LNCAP (cell line): ENCODE data around the gene PPM1L.

Source experiments
- TF ChIP-seq, protein P1 (sequence below): fragments of 450-650 bp; IDR thresholded peaks from 2 replicates; pipeline ENCODE4 v1.5.1; 2017; ENCODE audit warnings: mild to moderate bottlenecking

PPM1L gene

DNA sequence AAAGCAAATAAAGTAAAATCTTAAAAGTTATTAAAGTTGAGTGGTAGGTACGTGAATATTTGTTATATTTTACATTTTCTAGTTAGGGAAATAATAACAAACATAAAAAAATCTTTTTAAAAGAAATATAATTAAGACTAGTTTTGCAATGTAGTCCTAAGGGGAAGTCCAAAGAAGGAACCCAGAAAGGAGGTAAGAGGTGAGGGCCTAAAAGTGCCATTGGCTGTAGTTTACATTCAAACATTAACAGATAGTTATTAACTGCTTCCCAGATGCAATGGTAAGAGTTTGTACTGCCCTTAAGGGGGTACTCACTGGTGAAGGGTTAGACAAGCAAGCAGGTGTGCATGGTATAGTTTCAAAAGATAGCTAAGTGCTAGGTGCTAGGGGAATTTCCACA, 269.9 kb downstream of the PPM1L start:
- TF ChIP-seq, protein P1, sequence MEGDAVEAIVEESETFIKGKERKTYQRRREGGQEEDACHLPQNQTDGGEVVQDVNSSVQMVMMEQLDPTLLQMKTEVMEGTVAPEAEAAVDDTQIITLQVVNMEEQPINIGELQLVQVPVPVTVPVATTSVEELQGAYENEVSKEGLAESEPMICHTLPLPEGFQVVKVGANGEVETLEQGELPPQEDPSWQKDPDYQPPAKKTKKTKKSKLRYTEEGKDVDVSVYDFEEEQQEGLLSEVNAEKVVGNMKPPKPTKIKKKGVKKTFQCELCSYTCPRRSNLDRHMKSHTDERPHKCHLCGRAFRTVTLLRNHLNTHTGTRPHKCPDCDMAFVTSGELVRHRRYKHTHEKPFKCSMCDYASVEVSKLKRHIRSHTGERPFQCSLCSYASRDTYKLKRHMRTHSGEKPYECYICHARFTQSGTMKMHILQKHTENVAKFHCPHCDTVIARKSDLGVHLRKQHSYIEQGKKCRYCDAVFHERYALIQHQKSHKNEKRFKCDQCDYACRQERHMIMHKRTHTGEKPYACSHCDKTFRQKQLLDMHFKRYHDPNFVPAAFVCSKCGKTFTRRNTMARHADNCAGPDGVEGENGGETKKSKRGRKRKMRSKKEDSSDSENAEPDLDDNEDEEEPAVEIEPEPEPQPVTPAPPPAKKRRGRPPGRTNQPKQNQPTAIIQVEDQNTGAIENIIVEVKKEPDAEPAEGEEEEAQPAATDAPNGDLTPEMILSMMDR, result no peak

DNA sequence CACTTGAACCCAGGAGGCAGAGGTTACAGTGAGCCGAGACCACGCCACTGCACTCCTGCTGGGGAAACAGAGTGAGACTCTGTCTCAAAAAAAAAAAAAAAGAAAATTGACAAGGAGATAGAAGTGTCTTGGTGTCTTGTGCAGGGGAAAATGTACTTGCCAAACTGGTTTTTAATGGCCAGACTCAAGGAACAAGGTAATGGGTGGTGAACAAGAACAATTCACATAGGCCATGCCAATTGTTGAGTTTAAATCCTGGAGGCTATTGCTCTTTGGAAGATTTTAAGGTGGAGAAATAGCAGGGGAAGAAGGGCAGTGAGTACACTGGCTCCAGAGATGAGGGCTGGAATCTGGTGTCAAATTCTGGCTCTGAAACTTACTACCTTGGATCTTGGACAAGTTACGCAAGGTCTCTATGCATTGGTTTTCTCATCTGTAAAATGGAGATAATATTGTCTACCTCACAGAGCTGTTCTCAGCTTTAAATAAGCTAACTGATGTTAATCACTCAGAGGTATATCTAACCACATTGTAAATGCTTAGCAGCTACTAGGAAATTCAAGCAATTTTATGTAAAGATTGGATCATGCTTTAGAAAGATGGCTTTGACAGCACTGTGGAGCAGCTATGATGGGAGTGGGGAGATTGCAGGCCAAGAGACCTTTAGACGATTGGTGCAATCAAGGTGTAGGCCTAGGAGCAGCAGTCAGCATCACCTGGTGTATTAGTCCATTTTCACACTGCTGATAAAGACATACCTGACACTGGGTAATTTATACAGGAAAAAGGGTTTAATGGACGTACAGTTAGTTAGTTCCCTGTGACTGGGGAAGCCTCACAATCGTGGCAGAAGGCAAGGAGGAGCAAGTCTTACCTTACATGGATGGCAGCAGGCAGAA, 270.8 kb downstream of the PPM1L start:
- TF ChIP-seq, protein P1, result no peak

DNA sequence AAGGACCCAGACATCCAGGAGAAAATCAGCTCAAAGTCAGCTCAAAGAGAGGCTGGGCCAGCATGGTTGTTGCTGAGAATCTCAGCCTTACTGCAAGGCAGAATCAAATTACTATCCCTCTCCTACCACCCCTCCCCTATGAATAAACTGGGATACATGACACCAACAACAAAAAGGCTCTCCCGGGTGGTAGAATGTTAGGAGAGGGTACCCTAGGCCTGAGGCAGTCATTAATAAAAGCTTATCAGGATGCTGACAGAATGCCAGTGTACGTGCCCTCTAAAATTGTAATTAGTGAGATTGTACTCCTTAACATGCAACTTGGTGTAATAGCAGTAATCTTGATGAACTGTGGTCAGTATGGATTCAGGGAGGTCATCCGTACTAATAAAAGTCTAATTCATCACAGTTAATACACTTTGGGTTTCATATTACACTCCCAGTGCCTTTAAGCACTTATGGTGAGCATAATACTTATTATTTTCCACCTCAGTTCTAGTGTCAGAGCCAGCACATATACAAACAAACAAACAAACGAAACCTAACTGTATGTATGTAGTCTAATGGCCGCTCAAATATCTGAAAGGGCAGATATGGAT, 272.6 kb downstream of the PPM1L start:
- TF ChIP-seq, protein P1, result no peak

DNA sequence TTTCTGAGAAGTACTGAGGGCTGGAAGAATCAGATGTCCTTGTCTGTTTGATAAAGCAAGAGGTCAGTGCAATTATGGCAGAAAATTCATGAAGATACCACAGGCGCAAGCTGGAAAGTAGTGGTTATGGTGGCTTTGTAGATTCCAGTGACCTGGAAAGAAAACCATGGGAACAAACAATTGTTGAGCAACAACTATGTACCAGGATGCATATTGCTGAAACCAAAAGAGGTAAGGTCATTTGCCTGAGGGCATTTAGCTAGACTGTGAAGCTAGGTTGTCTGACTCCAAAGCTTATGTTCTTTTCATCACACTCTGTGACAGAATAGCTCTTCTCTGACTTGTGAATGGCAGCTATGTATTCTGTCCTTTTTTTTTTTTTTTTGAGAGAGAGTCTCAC, 275.1 kb downstream of the PPM1L start:
- TF ChIP-seq, protein P1, result no peak

DNA sequence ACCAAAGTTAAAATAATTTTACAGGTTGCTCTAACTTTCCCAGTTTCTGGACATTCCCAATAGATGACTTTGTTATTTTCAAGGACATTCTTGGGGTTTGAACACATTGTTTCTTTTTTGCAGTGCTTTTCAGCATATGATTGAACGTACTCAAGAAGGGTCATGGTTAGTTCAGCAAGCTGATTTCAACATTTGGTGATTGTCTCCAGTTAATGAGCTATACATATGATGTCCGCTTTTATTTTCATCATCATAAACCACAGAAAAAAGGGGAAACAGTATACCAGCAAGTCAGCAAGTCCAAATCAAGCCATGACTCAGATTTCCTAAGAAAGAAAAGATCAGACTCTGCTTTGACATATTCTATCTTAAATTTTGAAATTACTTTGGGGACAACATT, 279.7 kb downstream of the PPM1L start:
- TF ChIP-seq, protein P1, result no peak

DNA sequence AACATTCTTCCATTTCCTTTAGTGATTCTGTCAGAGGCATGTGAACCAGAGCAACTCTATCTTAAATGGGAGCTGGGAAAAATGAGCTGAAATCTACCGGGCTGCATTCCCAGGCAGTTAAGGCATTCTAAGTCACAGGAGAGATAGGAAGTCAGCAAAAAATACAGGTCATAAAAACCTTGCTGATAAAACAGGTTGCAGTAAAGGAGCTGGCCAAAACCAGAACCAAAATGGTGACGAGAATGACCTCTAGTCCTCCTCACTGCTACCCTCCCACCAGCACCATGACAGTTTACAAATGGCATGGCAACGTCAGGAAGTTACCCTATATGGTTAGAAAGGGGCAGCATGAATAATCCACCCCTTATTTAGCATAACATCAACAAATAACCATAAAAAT, 282.7 kb downstream of the PPM1L start:
- TF ChIP-seq, protein P1, result no peak

DNA sequence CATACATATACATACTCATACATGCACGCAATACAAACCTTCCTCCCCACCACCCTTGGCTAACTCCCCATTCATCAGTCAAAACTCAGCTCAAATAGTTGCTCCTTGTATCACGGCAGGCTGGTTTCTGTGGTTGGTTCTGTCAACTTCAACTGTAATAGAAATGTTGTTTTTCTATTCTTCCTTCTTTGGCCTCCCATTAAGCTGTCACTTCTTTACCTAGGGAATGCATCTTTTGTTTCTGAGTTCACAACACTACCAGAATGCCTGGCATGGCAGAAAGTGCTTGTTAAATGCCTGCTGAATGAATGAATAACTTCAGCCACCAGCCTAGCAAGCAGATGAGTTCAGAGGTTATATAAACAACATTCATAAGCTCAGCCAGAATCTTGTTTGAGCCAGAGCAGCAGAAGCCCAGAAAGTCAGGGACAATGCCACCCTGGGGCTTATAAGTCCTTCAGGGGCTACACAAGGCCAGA, 286.0 kb downstream of the PPM1L start:
- TF ChIP-seq, protein P1, result no peak
